Midbrain (tissue), 1 donor: Measurements from ENCODE around the gene IDUA.

Source experiments
- DNase-seq: peaks from one replicate; lab custom pipeline; 2025; lab: John Stamatoyannopoulos, UW

IDUA gene

GRCh38 chr4:1015179-1015578 lies 28.3 kb downstream of the IDUA start:
- DNase-seq: peak; percentile 53

- DNase-seq: no peak
Observed at GRCh38 chr4:1015746-1016145, 28.9 kb downstream of the IDUA start.

GRCh38 chr4:1017211-1017610 lies 30.4 kb downstream of the IDUA start:
- no peak for DNase-seq

GRCh38 chr4:1017706-1018105 lies 30.9 kb downstream of the IDUA start:
- DNase-seq: no peak

- DNase-seq: no peak
Observed at GRCh38 chr4:1018147-1019020, 31.5 kb downstream of the IDUA start.

- DNase-seq: no peak
Observed at GRCh38 chr4:1019320-1019719, 32.5 kb downstream of the IDUA start.

- no peak for DNase-seq
Observed at GRCh38 chr4:1019729-1020470, 33.1 kb downstream of the IDUA start.

- no peak for DNase-seq
Observed at GRCh38 chr4:1021386-1022050, 34.7 kb downstream of the IDUA start.

GRCh38 chr4:1022051-1022738 lies 35.4 kb downstream of the IDUA start:
- DNase-seq: no peak

GRCh38 chr4:1022739-1023066 lies 35.9 kb downstream of the IDUA start:
- no peak for DNase-seq

GRCh38 chr4:1023075-1023640 lies 36.3 kb downstream of the IDUA start:
- no peak for DNase-seq

- DNase-seq: no peak
Observed at GRCh38 chr4:1023895-1024740, 37.3 kb downstream of the IDUA start.

- no peak for DNase-seq
Observed at GRCh38 chr4:1024882-1025545, 38.2 kb downstream of the IDUA start.

GRCh38 chr4:1026115-1026514 lies 39.3 kb downstream of the IDUA start:
- DNase-seq: no peak

- DNase-seq: no peak
Observed at GRCh38 chr4:1027219-1027914, 40.5 kb downstream of the IDUA start.

- DNase-seq: no peak
Observed at GRCh38 chr4:1027915-1028238, 41.0 kb downstream of the IDUA start.

GRCh38 chr4:1028574-1029220 lies 41.9 kb downstream of the IDUA start:
- no peak for DNase-seq

- DNase-seq: no peak
Observed at GRCh38 chr4:1029529-1029928, 42.7 kb downstream of the IDUA start.

- DNase-seq: no peak
Observed at GRCh38 chr4:1030031-1030430, 43.2 kb downstream of the IDUA start.
